Testis (tissue), 3 donors: Measurements from ENCODE around the gene FBXL13. TPM values are rescaled to one million over a fixed set of nuclear protein-coding genes. Genes with fewer than 3 reads are reported as not detected.
"Not testable (repeated sequence)": the region's sequence is repeated elsewhere in the genome, so short reads cannot be mapped to it uniquely, and the experiment has no call there.

Experiments
- DNase-seq: peaks from one replicate; pipeline ENCODE4 v3.0.0-alpha.2; 2019
- H3K27ac ChIP-seq, 2 donors: fragments of 200-600 bp; sonication (generic); one replicate each; pipeline ENCODE4 v1.5.1; 2019
- H3K27me3 ChIP-seq: fragments of 200-600 bp; sonication (generic); one replicate; pipeline ENCODE4 v1.5.1; 2019
- H3K36me3 ChIP-seq: fragments of 200-600 bp; sonication (generic); one replicate; pipeline ENCODE4 v1.5.1; 2017; ENCODE audit warnings: low read depth; ENCODE audit errors: missing control alignments
- H3K4me1 ChIP-seq: fragments of 200-600 bp; sonication (generic); one replicate; pipeline ENCODE4 v1.5.1; 2019
- H3K4me3 ChIP-seq, 2 donors: fragments of 200-600 bp; sonication (generic); one replicate each; pipeline ENCODE4 v1.5.1; 2017 to 2019
- H3K9me3 ChIP-seq: fragments of 200-600 bp; sonication (generic); one replicate; pipeline ENCODE4 v1.5.1; 2017
- POLR2A ChIP-seq: fragments of 450-650 bp; IDR thresholded peaks from one replicate; pipeline ENCODE4 v1.6.1; 2017; ENCODE audit warnings: antibody characterized with exemption, mild to moderate bottlenecking, moderate library complexity
- WGBS, 2 donors: methylation state at CpG; one replicate each; pipeline ENCODE4 v1.1.5; 2018; 5-methylcytosine and 5-hydroxymethylcytosine counted together
- intact Hi-C: fragments of 100-400 bp; cut with DNase I; formaldehyde crosslinking; loops from one replicate; pipeline ENCODE4 v1.15.1; 2023; ENCODE audit warnings: low total_unique reads
- polyA plus RNA-seq: library from polyadenylated mRNA; stranded (reverse); fragments of 350-450 nt; fragmentation: Illumina TruSeq; extraction: RNeasy Lipid Tissue Mini Kit (QIAGEN cat#74804); gene quantifications from one replicate; pipeline ENCODE4 v1.2.3, GENCODE V29; 2014; ENCODE audit warnings: low read depth, low replicate concordance; ENCODE audit not compliant: insufficient read depth
- total RNA-seq, 2 donors: library from RNA; depleted of rRNA; stranded (reverse); fragments of >200 nt; gene quantifications; one replicate each; pipeline ENCODE4 v1.2.3, GENCODE V29; 2016
- TF ChIP-seq, protein P1 (sequence below), 3 experiments: fragments of 450-650 bp in 2 of 3; fragments of 200-600 bp in 1 of 3; sonication (generic) in 1 of 3; IDR thresholded peaks; one replicate each; pipeline ENCODE4 v1.5.1; 2016 to 2019; ENCODE audit warnings: antibody characterized with exemption in 3 of 3, mild to moderate bottlenecking in 2 of 3, moderate library complexity in 1 of 3

FBXL13 gene
- total and polyA plus RNA-seq, 3 donors from 2014 or later, result 21.1 to 38.8 (median 28.6) TPM

DNA sequence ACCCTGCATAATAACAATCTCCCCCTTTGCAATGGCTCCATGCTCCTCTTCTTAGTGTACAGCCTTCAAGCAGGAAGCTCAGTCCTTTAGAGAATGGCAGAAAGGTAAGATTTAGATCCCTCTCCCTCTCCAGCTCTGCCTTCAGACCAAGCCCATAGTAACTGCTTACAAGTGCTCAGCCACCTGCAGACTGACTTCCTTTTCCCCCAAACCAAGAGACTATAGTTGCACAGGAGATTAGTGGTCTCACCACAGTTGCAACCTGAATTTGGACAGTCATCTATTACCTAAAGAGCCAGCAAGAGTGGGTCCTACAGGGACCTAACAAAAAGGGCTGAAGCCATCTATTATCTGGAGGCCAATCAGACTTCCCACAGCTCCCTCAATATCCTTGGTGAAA lies 16.5 kb downstream of the FBXL13 start:
- Histone ChIP-seq H3K27ac (no peak overlapping the region), H3K4me1 (peaks cover 7% of the 10 kb centered on the region), H3K36me3 (no peaks in the 10 kb centered on the region), H3K4me3 (no peak overlapping the region), H3K9me3 (no peaks in the 10 kb centered on the region), H3K27me3 (no peaks in the 10 kb centered on the region)
- TF ChIP-seq, protein P1, sequence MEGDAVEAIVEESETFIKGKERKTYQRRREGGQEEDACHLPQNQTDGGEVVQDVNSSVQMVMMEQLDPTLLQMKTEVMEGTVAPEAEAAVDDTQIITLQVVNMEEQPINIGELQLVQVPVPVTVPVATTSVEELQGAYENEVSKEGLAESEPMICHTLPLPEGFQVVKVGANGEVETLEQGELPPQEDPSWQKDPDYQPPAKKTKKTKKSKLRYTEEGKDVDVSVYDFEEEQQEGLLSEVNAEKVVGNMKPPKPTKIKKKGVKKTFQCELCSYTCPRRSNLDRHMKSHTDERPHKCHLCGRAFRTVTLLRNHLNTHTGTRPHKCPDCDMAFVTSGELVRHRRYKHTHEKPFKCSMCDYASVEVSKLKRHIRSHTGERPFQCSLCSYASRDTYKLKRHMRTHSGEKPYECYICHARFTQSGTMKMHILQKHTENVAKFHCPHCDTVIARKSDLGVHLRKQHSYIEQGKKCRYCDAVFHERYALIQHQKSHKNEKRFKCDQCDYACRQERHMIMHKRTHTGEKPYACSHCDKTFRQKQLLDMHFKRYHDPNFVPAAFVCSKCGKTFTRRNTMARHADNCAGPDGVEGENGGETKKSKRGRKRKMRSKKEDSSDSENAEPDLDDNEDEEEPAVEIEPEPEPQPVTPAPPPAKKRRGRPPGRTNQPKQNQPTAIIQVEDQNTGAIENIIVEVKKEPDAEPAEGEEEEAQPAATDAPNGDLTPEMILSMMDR (IDR thresholded peaks at IDR 0.05), result no peak
- TF ChIP-seq POLR2A, result no peak
- DNase-seq, result no peak
- intact Hi-C loops, result no loop called here

DNA sequence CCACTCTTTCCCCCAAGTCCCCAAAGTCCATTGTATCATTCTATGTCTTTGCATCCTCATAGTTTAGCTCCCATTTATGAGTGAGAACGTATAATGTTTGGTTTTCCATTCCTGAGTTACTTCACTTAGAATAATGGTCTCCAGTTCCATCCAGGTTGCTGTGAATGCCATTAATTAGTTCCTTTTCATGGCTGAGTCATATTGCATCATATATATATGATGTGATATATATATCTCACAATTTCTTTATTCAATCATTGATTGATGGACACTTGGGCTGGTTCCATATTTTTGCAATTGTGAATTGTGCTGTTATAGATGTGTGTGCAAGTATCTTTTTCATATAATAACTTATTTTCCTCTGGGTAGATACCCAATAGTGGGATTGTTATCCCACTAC lies 18.6 kb downstream of the FBXL13 start:
- H3K4me3 ChIP-seq, DNase-seq, H3K36me3 ChIP-seq, intact Hi-C loops, H3K27ac ChIP-seq, H3K9me3 ChIP-seq, H3K27me3 ChIP-seq, H3K4me1 ChIP-seq: not testable (repeated sequence)
- 88 to 97% methylated on average over 1 of the region's 1 CpG for WGBS, 2 donors

DNA sequence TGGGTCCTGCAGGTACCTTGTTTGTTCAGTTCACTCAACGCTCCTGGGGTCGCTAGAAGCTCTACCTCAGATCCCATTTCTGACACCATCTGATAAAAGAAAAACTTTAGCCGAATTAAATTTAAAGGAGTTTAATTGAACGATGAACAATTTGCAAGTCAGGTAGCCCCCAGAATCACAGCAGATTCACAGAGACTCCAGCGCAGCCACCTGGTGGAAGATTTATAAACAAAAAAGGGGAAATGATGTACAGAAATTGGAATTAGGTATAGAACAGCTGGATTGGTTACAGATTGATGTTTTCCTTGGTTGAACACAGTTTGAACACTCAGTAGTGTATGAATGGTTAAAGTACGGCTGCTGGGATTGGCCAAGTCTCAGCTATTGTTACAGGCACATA lies 23.1 kb downstream of the FBXL13 start:
- TF ChIP-seq, protein P1 (IDR thresholded peaks at IDR 0.05), result no peak
- no peak for TF ChIP-seq POLR2A
- no peaks in the 10 kb centered on the region for H3K4me1 ChIP-seq
- WGBS, 2 donors, result 87 to 89% methylated on average over 6 of the region's 6 CpGs
- H3K36me3 ChIP-seq, result no peaks in the 10 kb centered on the region
- DNase-seq, result no peak
- no peak overlapping the region for H3K4me3 ChIP-seq
- H3K27me3 ChIP-seq, result no peaks in the 10 kb centered on the region
- no peaks in the 10 kb centered on the region for H3K9me3 ChIP-seq
- intact Hi-C loops, result no loop called here
- no peak overlapping the region for H3K27ac ChIP-seq

DNA sequence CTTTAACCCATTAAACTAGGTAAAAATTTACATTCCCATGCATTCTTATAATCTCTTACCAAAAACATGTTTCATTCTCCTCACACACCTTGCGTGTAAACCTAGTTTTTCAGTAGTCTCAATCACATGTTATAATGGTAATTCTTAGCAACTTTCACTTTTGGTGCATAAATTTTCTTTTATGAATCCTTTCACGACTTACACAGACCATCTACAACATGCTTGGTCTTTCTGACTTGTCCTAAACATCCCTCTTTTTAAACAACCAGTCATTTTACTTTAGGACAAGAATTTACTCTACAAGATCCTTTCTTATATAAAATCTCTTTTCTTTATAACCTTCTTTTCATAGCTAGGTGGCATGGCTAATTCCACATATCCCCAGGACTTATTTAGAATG lies 25.8 kb downstream of the FBXL13 start:
- intact Hi-C loops, result no loop called here

DNA sequence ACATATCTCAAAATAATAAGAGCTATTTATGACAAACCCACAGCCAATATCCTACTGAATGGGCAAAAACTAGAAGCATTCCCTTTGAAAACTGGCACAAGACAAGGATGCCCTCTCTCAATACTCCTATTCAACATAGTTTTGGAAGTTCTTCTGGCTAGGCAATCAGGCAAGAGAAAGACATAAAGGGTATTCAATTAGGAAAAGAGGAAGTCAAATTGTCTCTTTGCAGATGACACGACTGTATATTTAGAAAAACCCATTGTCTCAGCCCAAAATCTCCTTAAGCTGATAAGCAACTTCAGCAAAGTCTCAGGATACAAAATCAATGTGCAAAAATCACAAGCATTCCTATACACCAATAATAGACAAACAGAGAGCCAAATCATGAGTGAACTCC lies 32.8 kb downstream of the FBXL13 start:
- H3K27ac ChIP-seq, intact Hi-C loops: not testable (repeated sequence)

More for the DNA sequence above, 25.8 kb downstream of the FBXL13 start:
- no peak for TF ChIP-seq POLR2A
- TF ChIP-seq, protein P1 (IDR thresholded peaks at IDR 0.05), result no peak
- 86 to 90% methylated on average over 2 of the region's 2 CpGs for WGBS, 2 donors
- H3K4me3 ChIP-seq, result no peak overlapping the region
- H3K4me1 ChIP-seq, result no peaks in the 10 kb centered on the region
- no peak for DNase-seq
- no peaks in the 10 kb centered on the region for H3K9me3 ChIP-seq
- H3K27ac ChIP-seq, result no peak overlapping the region
- H3K36me3 ChIP-seq, result no peaks in the 10 kb centered on the region
- H3K27me3 ChIP-seq, result no peaks in the 10 kb centered on the region

DNA sequence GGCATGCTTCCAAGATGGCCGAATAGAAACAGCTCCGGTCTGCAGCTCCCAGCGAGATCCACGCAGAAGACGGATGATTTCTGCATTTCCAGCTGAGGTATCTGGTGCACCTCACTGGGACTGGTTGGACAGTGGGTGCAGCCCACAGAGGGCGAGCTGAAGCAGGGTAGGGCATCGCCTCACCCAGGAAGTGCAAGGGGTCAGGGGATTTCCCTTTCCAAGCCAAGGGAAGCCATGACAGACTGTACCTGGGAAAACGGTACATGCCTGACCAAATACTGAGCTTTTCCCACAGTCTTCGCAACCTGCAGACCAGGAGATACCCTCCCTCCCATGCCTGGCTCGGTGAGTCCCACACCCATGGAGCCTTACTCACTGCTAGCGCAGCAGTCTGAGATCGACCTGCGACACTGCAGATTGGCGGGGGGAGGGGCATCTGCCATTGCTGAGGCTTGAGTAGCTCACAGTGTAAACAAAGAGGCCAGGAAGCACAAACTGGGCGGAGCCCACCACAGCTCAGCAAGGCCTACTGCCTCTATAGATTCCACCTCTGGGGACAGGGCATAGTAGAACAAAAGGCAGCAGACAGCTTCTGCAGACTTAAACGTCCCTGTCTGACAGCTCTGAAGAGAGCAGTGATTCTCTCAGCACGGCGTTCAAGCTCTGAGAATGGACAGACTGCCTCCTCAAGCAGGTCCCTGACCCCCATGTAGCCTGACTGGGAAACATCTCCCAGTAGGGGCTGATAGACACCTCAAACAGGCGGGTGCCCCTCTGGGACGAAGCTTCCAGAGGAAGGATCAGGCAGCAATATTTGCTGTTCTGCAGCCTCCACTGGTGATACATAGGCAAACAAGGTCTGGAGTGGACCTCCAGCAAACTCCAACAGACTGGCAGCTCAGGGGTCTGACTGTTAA lies 36.5 kb downstream of the FBXL13 start:
- H3K27me3 ChIP-seq, intact Hi-C loops: not testable (repeated sequence)
- WGBS, 2 donors, result 87 to 93% methylated on average over 16 to 20 of the region's 20 CpGs

More for the DNA sequence above, 32.8 kb downstream of the FBXL13 start:
- H3K4me3 ChIP-seq, DNase-seq, H3K36me3 ChIP-seq, H3K9me3 ChIP-seq, H3K27me3 ChIP-seq, H3K4me1 ChIP-seq: not testable (repeated sequence)
- 75 to 93% methylated on average over 1 of the region's 1 CpG for WGBS, 2 donors

More for the DNA sequence above, 36.5 kb downstream of the FBXL13 start:
- DNase-seq, H3K4me3 ChIP-seq, H3K36me3 ChIP-seq, H3K4me1 ChIP-seq, H3K27ac ChIP-seq, H3K9me3 ChIP-seq: not testable (repeated sequence)
